ENCODE measurements around the gene C1orf74. TPM values are rescaled to one million over a fixed set of nuclear protein-coding genes. Genes with fewer than 3 reads are reported as not detected.

C1orf74 gene
- total and polyA plus RNA-seq, 2 donors (not counting 3 experiments of a cell fraction or from before 2014, with no cell fraction given): 2.4 to 3.0 TPM

DNA sequence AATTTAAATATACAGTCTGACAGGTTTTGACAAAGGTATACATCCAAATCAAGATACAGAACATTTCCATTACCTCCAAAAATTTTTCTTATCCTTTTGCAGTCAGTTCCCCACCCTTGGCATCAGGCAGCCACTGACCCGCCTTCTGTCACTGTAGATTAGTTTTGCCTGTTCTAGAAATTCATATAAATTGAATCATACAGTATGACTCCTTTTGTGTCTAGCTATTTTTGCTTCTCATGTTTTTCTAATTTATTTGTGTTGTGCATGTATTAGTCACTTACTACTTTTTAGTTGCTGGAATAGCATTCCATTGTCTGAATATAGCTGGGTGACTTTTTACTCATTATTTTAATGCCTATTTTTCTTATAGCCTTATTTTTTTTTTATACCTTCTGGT lies 47.3 kb upstream of the C1orf74 start:
- intact Hi-C loops (cut with micrococcal nuclease): no loop called here
- no peak overlapping the region for H2AFZ ChIP-seq (ENCODE audit: low read depth, low read length)
- DNase-seq (ENCODE audit: low read depth, low spot score) (no peak), FAIRE-seq (no peak)
- peak overlapping the region; percentile 59 for H3K27ac ChIP-seq (ENCODE audit: insufficient read depth, low read depth, low read length)
- no peaks in the 10 kb centered on the region for H3K9me3 ChIP-seq (replicated peaks; ENCODE audit: control insufficient read depth, insufficient read depth, low read length)
- TF ChIP-seq CTCF (IDR thresholded peaks at IDR 0.05; ENCODE audit: extremely low read depth in 1 of 2, insufficient read depth in 1 of 2, low read depth in 1 of 2, low read length in 2 of 2) (no peak), JUN (IDR thresholded peaks at IDR 0.05; ENCODE audit: borderline replicate concordance, insufficient read depth, insufficient read length, low read depth) (peak; percentile 7), MYC (IDR thresholded peaks at IDR 0.05; ENCODE audit: low read depth, low read length) (no peak), POLR2A (IDR thresholded peaks at IDR 0.05; ENCODE audit: low read depth, low read length) (no peak), FOS (IDR thresholded peaks at IDR 0.05; ENCODE audit: borderline replicate concordance, insufficient read depth, low read length) (peak; percentile 56), EZH2 (IDR thresholded peaks at IDR 0.05; ENCODE audit: borderline replicate concordance, low read depth, low read length, severe bottlenecking) (no peak), POLR2AphosphoS5 (IDR thresholded peaks at IDR 0.05; ENCODE audit: insufficient read depth, low read depth, low read length) (no peak)
- TF ChIP-seq, protein P1, sequence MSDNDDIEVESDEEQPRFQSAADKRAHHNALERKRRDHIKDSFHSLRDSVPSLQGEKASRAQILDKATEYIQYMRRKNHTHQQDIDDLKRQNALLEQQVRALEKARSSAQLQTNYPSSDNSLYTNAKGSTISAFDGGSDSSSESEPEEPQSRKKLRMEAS (IDR thresholded peaks at IDR 0.05; ENCODE audit: insufficient read depth, insufficient read length): no peak
- peak overlapping the region; percentile 15 for H3K9ac ChIP-seq (replicated peaks; ENCODE audit: extremely low read depth, insufficient read depth, low read length)
- no peak overlapping the region for H3K4me3 ChIP-seq (replicated peaks in 1 of 3; ENCODE audit: insufficient read depth in 1 of 3, low read depth in 1 of 3, low read length in 3 of 3)
- ChIA-PET CTCF (interaction anchor here (1.0 to 1.1 kb wide), 2 partner anchors 8 to 18 kb away, joined by 4 to 7 read pairs; no protein-coding TSS in a partner anchor), POLR2A (no interaction called here)
- peaks cover 8 to 17% of the 10 kb centered on the region in 2 experiments for H3K36me3 ChIP-seq (ENCODE audit: control insufficient read depth in 2 of 2, extremely low read depth in 1 of 2, insufficient read depth in 2 of 2, low read length in 2 of 2)
- peaks cover 17% of the 10 kb centered on the region for H3K79me2 ChIP-seq (ENCODE audit: control insufficient read depth, insufficient read depth, low read length)
- peak overlapping the region; percentile 29 for H3K4me2 ChIP-seq (ENCODE audit: insufficient read depth, low read length)
- dilution Hi-C loops (cut with MboI; ENCODE audit: extremely low pct_ligation_motif_present, low sequenced_read_pairs): loop anchor here (25.0 kb wide), 1 partner anchor 531 kb away; no protein-coding TSS in a partner anchor
- H3K27me3 ChIP-seq (ENCODE audit: control insufficient read depth in 2 of 2, insufficient read depth in 2 of 2, low read length in 2 of 2): no peaks in the 10 kb centered on the region
- no peaks in the 10 kb centered on the region for H4K20me1 ChIP-seq (replicated peaks; ENCODE audit: control insufficient read depth, extremely low read depth, insufficient read depth, low read length)
- peaks cover 51% of the 10 kb centered on the region for H3K4me1 ChIP-seq (ENCODE audit: control insufficient read depth, extremely low read depth, insufficient read depth, low read length)
- no peaks in the 10 kb centered on the region for H3K9me1 ChIP-seq (replicated peaks; ENCODE audit: control insufficient read depth, extremely low read depth, insufficient read depth, low read length)
- no TSS peak for BruUV-seq (replicated peaks)
